GM18499 (cell line): ENCODE results near the gene PROSER1.
"Not testable (repeated sequence)": the region's sequence is repeated elsewhere in the genome, so short reads cannot be mapped to it uniquely, and the experiment has no call there.

Experiments
- ATAC-seq: cut with Tn5 transposase; IDR thresholded peaks from one replicate; pipeline ENCODE4 v1.9.1; 2021; ENCODE audit warnings: moderate number of reproducible peaks; ENCODE audit not compliant: insufficient read depth, unreplicated experiment

PROSER1 gene

DNA sequence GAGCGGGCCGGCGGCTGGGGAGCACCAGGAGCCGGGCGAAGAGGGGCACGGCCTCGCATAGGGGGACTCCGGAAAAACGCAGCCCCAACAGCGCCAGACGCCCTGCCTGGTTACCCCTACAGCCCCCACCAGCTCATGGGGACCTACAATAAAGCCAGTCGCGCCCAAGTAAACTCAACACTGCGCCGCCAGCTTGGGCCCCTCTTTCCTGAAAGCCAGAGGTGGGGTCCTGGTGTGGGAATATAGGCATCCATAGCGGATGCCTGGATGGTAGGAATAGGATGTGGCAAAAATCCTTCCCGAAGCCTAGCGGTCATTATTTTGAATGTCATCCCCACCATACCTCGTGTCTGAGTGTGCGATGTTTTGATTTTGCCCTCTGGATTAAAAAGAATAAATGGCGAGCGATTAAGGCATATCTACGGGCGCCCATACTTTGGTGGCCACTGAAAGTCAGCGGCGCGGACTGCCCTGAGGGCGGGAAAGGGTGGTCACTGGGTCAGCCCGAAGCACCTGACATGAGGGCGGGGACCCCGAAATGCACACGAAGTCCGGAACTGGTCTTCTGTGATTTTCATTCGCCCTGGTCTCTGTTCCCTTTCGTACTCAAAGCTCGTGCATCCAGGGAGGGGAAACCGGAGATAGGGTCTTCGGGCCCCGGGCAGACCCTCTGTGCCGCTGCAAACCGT, at the start of gene PROSER1, which contains the start of gene NHLRC3:
TSS of gene PROSER1 (minus strand) at position 210 of the 689 bp plus-strand sequence. CDS start 847 bp downstream, outside the sequence.
TSS of gene NHLRC3 (plus strand) at position 577 of the 689 bp plus-strand sequence. CDS start 184 bp downstream, outside the sequence.
- peak; percentile 49 for ATAC-seq

DNA sequence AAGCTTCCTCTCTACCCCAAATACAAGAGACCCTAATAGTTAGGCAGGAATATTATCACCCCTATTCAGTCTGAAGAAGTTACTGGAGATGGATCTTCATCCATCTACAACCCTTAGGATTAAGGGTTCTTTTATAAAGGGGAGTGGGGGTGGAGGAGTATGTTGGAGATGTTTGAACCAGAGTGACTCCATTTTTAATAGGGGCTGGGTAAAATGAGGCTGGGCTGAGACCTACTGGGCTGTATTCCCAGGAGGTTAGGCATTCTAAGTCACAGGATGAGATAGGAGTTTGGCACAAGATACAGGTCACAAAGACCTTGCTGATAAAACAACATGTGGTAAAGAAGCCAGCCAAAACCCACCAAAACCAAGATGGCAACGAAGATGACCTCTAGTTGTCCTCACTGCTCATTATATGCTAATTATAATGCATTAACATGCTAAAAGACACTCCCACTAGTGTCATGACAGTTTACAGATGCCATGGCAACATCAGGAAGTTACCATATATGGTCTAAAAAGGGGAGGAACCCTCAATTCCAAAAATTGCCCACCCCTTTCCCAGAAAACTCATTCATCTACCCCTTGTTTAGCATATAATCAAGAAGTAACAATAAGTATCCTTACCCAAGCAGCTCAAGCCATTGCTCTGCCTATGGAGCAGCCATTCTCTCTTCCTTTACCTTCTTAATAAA, 48.5 kb upstream of the PROSER1 start:
- not testable (repeated sequence) for ATAC-seq

DNA sequence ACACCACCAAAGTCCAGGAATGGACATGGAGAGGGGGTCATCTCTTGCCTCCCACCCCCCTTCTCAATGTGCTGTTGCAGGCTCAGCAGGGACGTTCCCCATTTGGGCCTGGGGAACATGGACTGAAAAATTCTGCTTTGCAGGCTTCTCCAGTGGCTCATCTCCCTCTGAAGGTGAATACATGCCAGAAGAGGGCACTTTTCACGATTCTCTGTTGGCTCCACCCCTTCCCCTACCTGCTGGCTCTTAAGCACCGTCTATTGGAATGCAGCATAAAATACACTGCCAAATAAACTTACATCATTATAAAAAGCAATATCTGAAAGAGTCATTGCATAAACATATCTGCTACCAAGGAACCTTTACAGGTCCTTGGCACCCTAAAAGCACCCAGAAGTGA, 36.1 kb upstream of the PROSER1 start:
- no peak for ATAC-seq

DNA sequence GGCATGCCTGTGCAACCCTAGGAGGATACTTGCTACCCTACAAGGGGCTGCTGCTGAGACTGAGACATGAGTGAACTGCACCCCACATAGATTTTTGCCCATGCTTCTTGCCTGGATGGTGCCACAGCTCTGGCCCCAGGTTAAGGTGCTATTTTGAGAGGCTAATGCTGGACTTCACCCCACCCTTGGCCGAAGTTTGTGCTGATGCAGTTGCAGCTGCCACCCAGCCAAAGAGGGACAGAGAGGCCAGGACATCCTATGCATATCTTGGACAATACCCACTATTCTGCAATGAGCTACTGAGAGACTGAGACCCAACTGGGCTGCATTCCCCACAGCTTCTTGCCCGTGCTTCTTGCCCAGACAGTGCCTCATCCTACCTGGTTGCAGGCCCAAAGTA, 35.0 kb upstream of the PROSER1 start:
- no peak for ATAC-seq

DNA sequence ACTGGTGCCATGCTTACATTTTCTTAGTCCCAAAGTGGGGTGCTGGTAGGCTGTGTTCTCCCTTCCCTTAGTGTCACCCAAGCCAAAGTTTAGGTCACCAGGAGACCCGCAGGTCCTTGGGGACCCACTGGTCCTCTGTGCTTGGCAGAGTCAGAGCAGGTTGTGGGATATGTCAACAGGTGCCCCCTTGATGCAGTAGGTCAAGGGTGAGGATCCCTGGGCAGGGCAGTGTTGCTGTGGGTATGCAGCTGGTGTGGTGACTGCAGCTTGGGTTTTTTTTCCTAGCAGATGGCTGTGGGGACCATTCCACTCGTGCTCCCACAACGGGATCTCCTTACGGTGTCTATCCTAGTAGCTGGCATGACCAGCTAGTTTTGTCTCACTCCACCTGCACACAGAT, 24.1 kb upstream of the PROSER1 start:
- ATAC-seq, result no peak

DNA sequence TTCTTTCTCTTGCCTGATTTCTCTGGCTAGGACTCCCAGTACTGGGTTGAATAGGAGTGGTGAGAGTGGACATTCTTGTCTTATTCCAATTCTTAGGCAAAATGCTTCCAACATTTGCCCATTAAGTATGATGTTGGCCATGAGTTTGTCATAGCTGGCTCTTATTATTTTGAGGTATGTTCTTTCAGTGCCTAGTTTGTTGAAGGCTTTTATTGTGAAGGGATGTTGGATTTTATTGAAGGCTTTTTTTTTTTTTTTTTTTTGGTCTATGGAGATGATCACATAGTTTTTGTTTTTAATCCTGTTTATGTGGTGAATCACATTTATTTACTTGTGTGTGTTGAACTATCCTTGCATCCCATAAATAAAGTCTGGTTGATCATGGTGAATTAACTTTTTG, 20.2 kb upstream of the PROSER1 start:
- no peak for ATAC-seq

DNA sequence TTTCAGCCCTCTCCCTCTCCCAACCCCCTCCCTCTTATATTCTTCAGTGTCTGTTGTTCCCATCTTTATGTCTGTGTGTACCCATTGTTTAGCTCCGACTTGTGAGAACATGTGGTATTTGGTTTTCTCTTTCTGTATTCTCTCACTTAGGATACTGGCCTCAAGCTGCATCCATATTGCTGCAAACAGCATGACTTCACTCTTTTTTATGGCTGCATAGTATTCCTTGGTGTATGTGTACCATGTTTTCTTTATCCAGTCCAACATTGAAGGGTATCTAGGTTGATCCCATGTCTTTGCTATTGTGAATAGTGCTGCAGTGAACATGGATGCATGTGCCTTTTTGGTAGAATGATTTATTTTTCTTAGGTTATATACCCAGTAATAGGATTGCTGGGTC, 18.1 kb upstream of the PROSER1 start:
- ATAC-seq, result no peak

DNA sequence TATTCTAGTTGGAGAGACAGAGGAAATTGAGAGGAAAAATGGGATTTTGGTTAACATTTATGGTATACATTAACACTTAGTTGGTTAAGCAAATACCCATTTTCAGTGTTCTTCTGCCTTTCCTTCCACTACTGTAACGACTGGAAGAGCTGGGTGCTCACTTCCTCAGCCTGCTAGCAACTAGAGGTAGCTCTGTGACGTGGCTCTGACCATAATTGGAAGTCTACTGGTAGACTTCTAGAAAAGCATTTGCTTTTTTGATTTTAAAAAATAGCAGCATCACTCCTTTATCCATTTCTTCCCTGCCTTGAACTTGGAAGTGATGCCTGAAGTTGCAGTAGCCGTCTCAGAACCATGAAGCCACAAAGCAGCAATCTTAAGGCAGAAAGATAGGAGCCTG, 16.2 kb upstream of the PROSER1 start:
- ATAC-seq, result no peak

DNA sequence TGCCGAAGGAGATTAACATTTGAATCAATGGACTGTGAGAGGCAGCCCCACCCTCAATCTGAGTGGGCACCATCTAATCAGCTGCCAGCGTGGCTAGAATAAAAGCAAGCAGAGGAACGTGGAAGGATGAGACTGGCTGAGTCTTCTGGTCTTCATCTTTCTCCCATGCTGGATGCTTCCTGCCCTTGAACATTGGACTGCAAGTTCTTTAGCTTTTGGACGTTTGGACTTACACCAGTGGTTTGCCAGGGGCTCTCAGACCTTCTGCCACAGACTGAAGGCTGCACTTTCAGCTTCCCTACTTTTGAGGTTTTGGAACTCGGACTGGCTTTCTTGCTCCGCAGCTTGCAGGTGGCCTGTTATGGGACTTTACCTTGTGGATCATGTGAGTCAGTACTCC, 15.1 kb upstream of the PROSER1 start:
- ATAC-seq, result no peak

DNA sequence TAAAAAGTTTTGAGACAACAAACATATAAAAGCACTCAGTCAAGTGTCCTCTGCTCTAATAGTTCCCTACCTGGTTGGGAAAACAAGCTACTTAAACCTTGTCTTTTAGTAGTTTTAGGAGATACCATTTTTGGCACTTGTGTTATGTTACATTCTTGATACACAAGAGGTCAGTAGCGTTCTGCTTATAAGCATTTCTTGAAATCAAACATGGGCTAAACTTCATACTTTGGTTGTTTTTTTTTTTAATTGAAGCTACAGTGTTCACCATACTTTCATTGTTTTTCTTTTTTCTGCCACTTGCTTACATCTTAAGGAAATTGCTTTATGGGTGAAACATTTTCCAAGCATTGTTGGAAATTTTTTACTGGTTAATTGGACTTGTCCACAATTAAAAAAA, 13.3 kb upstream of the PROSER1 start:
- no peak for ATAC-seq

DNA sequence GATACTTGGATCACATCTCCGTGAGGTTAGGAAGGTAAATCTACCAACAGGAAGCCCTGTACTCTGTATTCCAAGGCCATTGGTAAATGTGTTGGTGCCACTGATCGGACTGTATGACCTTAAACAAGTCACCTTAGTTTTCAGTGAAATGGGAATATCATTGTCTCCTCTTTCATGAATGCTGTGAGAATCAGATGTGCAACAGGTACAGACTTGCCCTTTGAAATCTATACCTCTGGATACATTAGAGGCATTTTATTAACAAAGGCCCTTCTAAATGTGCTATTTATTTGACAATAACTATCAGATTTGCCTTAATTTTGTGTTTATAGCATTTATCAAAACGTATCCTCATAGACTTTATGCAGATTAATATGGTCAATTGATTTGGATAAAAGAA, 11.4 kb upstream of the PROSER1 start:
- ATAC-seq, result no peak

DNA sequence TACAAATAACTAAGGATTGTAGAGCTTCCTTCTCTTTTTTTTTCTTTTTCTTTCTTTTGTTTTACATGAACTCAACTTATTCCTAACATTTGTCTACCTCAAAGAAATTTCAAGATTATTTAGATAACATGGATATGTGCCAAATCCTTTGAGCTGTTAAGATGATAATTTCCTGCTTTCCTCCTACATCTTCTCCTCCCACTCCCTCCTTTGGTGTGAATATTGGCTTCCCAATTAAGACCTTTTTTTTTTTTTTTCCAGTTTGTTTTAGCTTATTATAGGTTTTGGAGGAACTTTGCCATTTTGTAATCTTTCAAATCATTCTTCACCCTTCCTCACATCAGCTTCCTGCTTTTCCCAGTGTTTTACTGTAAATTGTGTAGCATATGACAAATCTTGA, 10.9 kb upstream of the PROSER1 start:
- no peak for ATAC-seq

DNA sequence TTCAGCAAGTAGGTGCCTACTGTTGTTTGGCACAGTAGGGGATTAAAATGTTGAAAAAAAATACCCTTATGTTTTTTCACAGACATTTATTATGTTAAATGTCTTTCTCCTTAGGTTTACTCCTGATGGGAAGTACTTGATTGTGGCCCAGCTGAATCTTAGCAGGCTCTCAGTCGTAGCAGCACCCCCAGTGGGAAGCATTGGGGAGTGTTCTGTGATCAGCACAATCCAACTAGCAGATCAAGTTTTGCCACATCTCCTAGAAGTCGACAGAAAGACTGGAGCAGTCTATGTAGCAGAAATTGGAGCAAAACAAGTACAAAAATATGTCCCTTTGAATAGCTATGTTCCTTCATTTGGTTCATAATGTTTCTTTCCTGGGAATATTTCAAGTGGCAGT, 9.7 kb upstream of the PROSER1 start:
- ATAC-seq, result no peak

DNA sequence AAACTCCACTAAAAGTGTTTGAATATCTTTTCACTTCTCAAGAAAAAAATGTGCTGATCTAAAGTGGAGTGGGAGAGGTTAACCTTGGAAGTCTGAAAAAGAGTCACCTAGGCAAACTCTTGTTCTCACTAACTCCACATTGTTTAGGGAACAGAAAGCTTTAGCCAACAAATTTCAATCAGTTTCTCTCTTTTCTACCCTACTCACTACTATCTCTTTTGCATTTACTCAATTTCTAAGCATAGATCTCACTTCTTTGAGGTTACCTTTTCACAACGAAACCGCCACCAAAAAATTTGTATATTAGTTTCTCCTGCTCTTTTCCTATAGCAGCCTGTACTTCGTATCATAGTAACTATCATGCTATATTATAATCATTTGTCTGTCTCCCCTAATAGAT, 6.6 kb upstream of the PROSER1 start:
- peak; percentile 91 for ATAC-seq

DNA sequence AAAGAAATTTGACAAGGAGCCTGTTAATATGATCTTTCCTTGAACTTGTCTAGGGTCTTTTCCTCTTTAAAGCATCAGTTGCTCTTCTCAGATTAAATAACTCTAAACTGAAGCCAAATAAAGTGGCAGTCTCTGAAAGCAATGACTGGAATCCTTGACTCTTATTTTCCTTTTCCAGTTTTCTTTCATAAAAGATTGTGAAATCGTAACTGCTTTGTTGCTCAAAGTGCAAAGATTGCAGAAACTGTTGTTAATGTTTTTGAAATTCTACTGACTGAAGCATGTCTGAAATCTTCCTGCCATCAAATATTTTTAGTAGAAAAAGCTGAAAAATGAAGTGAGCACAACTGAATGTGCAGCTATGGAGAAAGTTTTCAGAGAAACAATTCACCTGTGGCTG, 2.3 kb upstream of the PROSER1 start:
- no peak for ATAC-seq

DNA sequence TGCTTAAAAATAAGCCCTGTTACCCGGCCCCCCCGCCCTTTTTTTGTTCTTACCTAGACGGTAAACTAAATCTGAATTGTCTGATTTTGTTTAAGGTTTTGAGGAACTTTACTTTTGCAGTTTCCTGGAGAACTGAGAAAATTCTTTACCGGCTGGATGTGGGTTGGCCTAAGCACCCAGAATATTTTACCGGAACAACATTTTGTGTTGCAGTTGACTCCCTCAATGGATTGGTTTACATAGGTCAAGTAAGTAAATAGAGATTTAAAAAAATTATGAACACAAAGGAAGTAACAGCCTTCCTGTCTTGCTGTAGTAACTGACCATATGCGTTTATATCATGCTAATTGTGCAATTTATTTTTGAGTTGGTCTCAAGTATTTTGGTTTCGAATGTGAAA, 1.2 kb upstream of the PROSER1 start:
- ATAC-seq, result no peak

DNA sequence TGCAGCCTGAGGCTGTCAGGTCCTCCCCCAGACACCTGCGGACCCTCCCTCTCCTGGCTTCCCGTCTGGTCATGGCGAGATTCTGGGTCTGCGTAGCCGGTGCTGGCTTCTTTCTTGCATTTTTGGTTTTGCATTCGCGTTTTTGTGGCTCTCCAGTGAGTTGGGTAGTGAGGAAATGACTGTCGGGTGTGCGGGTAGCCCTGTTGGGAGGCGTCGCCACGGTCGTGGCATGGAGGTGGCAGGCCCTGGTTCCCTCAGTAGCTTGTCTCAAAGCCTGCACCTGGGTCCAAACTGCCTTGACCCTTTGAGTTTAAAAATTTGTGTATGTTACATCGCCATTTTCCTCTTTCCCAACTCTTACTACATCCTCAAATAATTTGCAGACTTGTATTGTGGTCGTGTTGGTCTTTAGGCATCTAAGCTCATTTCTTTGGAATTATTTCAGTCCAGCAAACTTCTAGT, 711 bp upstream of the PROSER1 start:
- ATAC-seq, result no peak

DNA sequence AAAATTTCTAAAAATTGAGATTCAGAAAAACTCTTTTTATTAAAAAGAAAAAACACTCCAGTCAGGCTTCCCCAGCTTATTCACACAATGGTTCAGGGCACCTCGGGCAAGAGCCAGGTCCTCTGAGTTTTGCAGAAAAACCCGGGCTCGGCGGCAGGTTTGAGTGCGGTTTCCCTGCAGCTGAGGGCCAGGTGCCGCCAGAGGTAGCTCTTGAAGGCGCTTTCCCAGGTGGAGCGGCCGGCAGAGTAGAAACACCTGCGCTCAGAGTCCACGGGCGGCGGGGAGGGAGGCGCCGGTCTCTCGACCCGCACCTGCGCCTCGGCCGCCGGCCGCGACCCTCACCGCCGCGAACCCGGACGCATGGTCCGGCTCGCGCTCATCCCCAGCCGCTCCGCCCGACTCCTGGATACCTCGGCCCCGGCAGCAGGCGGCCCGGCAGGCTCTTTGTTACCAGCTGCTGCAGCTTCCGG, 444 bp downstream of the PROSER1 start:
- no peak for ATAC-seq

DNA sequence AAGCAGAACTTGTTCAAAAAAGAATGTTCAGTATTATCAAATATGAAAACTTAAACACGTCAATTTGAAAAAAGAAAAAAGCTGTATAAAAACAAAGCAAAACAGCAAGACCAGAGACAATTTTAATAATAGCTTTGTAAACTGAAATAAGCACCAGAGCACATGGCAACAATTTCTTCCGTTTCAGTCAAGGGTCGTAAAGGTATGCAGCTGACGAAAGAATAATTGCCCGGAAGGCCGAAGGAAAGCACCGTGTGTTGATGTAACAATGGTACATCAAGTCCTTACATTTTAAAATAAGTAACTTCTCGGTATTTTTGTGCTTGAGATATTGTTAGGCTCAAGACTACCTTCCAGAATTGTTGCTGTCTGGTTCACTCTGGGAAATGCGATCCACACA, 1.7 kb downstream of the PROSER1 start:
- ATAC-seq, result no peak

DNA sequence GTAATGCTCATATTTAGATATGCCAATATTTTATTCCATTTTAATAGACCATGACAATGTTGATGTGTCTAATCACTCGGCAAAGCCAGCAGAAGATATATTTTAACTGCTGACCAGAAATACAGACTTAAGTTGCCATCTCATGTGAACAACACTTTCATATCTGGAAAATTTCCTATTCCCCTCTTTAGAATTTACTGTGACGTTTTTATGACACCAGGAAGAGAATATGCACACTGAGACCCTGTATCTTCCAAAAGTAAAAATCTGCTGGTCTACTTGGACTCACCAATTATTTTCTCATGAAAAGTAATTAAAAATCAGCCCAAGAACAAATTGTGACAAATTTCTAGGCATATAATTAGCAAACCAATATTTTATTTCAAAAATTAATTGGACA, 2.1 kb downstream of the PROSER1 start:
- no peak for ATAC-seq

DNA sequence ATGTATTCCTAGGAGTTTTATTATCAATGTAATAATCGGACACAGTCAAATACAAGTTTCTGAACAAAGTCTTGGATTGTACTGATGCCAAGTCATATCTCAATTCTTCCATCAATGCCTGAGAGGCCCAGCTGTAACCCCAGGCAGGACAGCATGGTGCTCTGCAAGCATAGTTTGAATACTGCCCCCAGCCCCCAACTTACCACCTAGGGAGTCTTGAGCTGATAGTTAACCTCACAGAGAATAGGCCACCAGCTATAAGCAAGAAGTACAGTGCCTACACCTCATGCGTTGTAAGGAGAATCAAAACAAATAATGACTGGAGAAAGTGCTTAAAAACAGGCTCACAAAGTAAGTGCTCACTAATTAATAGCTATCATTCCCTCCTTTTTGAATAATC, 2.7 kb downstream of the PROSER1 start:
- ATAC-seq, result no peak

DNA sequence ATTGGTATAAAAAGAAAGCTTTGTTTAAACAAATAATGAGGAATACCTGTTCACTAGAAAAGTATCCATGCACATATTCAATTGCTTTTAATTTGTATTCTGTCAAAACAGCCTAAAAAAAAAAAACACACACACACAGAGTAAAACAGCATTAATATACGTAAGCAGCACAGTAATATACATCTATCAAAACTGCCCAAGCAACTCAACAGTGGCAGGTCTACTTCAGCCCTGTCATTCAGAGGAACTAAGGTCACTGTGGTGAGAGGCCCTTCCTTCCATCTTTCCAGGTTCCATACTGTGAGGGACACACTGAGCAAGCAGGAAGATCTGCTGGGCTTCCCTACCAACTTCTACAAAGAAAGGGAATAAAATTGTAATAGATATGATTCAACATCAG, 3.8 kb downstream of the PROSER1 start:
- ATAC-seq, result no peak
